ENCODE measurements around the gene NGF.

The NGF gene

DNA sequence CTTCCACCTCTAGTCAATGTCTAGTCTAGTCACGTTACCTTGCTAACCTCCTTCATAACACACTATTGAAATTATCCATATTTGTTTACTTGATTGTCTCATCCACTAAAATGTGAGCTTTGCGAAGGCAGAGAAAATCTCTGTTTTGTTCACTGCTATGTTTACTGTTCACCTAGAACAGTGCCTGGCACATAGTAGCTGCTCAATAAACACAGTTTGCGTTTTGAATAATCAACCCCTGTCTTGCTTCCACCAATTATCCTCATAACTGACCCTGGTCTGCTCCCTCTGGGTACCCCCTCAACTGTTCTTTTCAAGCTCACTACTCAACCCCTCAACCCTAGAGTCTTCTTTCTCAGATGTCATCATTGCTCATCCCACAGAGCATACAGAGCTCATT lies 36.5 kb upstream of the NGF start:
- Histone ChIP-seq H3F3A (ENCODE audit: insufficient read depth, low read length) (no peaks in the 10 kb centered on the region), H3K9me3 (replicated peaks; ENCODE audit: insufficient read depth, low read length) (no peaks in the 10 kb centered on the region), H3K4me2 (ENCODE audit: low read depth, low read length) (no peak overlapping the region), H3K36me3 (replicated peaks; ENCODE audit: insufficient read depth, low read length) (no peaks in the 10 kb centered on the region), H3K4me3 (ENCODE audit: low read length) (no peak overlapping the region), H3K9ac (ENCODE audit: low read length) (no peak overlapping the region), H3K9me2 (replicated peaks; ENCODE audit: insufficient read depth, low read length) (no peaks in the 10 kb centered on the region), H3K27me3 (replicated peaks; ENCODE audit: insufficient read depth, low read length) (no peaks in the 10 kb centered on the region), H3K27ac (ENCODE audit: low read length) (no peak overlapping the region), H4K20me1 (ENCODE audit: insufficient read depth, low read length) (no peaks in the 10 kb centered on the region), H3K79me2 (ENCODE audit: low read length) (no peaks in the 10 kb centered on the region), H2AFZ (ENCODE audit: low read length) (no peak overlapping the region), H3K4me1 (ENCODE audit: low read length) (no peaks in the 10 kb centered on the region)
- TF ChIP-seq EZH2phosphoT487 (IDR thresholded peaks at IDR 0.05; ENCODE audit: low read length): no peak
- no peak for TF ChIP-seq EZH2 (optimal IDR thresholded peaks at IDR 0.05; ENCODE audit: low read depth, low read length)
- TF ChIP-seq, protein P1, sequence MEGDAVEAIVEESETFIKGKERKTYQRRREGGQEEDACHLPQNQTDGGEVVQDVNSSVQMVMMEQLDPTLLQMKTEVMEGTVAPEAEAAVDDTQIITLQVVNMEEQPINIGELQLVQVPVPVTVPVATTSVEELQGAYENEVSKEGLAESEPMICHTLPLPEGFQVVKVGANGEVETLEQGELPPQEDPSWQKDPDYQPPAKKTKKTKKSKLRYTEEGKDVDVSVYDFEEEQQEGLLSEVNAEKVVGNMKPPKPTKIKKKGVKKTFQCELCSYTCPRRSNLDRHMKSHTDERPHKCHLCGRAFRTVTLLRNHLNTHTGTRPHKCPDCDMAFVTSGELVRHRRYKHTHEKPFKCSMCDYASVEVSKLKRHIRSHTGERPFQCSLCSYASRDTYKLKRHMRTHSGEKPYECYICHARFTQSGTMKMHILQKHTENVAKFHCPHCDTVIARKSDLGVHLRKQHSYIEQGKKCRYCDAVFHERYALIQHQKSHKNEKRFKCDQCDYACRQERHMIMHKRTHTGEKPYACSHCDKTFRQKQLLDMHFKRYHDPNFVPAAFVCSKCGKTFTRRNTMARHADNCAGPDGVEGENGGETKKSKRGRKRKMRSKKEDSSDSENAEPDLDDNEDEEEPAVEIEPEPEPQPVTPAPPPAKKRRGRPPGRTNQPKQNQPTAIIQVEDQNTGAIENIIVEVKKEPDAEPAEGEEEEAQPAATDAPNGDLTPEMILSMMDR (IDR thresholded peaks at IDR 0.05; ENCODE audit: low read length): no peak
- no peak for DNase-seq

DNA sequence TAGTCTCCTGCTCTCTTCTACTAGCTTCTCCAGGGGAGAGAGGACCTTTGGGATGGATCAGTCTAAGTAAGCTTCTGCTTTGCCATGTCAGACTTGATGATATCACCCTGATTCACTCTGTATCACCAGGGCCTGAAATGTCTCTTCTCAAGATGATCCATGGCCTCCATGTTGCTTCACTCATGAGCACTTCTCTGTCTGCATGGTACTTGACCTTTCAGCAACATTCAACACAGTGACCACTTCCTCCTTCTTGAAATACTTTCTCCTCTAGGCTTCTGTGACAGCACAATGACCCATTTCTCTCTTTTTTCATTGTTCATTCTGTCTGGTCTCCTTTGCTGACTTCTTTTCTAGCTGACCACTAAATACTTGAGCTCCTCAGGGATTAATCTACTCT lies 35.3 kb upstream of the NGF start:
- Histone ChIP-seq H2AFZ (ENCODE audit: low read length) (no peak overlapping the region), H3F3A (ENCODE audit: insufficient read depth, low read length) (no peaks in the 10 kb centered on the region), H3K79me2 (ENCODE audit: low read length) (no peaks in the 10 kb centered on the region), H3K9ac (ENCODE audit: low read length) (no peak overlapping the region), H3K4me1 (ENCODE audit: low read length) (no peaks in the 10 kb centered on the region), H3K27me3 (replicated peaks; ENCODE audit: insufficient read depth, low read length) (no peaks in the 10 kb centered on the region), H3K4me2 (ENCODE audit: low read depth, low read length) (no peak overlapping the region), H3K9me2 (replicated peaks; ENCODE audit: insufficient read depth, low read length) (no peaks in the 10 kb centered on the region), H3K36me3 (replicated peaks; ENCODE audit: insufficient read depth, low read length) (no peaks in the 10 kb centered on the region), H3K27ac (ENCODE audit: low read length) (no peak overlapping the region), H3K4me3 (ENCODE audit: low read length) (no peak overlapping the region), H3K9me3 (replicated peaks; ENCODE audit: insufficient read depth, low read length) (no peaks in the 10 kb centered on the region), H4K20me1 (ENCODE audit: insufficient read depth, low read length) (no peaks in the 10 kb centered on the region)
- TF ChIP-seq EZH2 (optimal IDR thresholded peaks at IDR 0.05; ENCODE audit: low read depth, low read length) (no peak), EZH2phosphoT487 (IDR thresholded peaks at IDR 0.05; ENCODE audit: low read length) (no peak)
- TF ChIP-seq, protein P1 (IDR thresholded peaks at IDR 0.05; ENCODE audit: low read length): no peak
- no peak for DNase-seq

DNA sequence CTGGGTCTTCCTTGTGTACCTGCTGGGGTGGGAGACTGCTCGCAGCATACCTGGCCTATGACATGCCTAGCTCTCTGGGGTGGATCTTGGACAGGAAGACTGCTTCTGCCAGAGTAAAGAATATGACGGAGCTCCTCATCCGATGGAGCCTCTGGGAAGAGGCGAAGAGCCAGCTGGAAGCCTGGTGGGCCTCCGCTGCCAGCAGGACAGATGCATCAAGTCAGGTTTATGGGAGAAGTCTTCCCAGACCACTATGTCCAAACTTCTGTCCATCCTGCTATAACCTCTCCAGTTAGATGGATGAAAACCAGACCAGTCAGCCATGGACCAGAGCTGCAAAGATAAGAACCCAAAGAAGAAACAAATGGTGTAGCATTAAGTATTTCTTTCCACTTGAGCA lies 27.7 kb upstream of the NGF start:
- TF ChIP-seq EZH2 (optimal IDR thresholded peaks at IDR 0.05; ENCODE audit: low read depth, low read length) (no peak), EZH2phosphoT487 (IDR thresholded peaks at IDR 0.05; ENCODE audit: low read length) (no peak)
- TF ChIP-seq, protein P1 (IDR thresholded peaks at IDR 0.05; ENCODE audit: low read length): no peak
- Histone ChIP-seq H3K9ac (ENCODE audit: low read length) (no peak overlapping the region), H3K9me3 (replicated peaks; ENCODE audit: insufficient read depth, low read length) (no peaks in the 10 kb centered on the region), H3K4me3 (ENCODE audit: low read length) (no peak overlapping the region), H3K4me1 (ENCODE audit: low read length) (peaks cover 5% of the 10 kb centered on the region), H3K79me2 (ENCODE audit: low read length) (no peaks in the 10 kb centered on the region), H3F3A (ENCODE audit: insufficient read depth, low read length) (no peaks in the 10 kb centered on the region), H3K9me2 (replicated peaks; ENCODE audit: insufficient read depth, low read length) (no peaks in the 10 kb centered on the region), H3K36me3 (replicated peaks; ENCODE audit: insufficient read depth, low read length) (no peaks in the 10 kb centered on the region), H3K27ac (ENCODE audit: low read length) (no peak overlapping the region), H3K4me2 (ENCODE audit: low read depth, low read length) (no peak overlapping the region), H4K20me1 (ENCODE audit: insufficient read depth, low read length) (no peaks in the 10 kb centered on the region), H2AFZ (ENCODE audit: low read length) (no peak overlapping the region), H3K27me3 (replicated peaks; ENCODE audit: insufficient read depth, low read length) (no peaks in the 10 kb centered on the region)
- no peak for DNase-seq

Measured in MM.1S (cell line).